Mammary epithelial cell (primary cell): ENCODE results near the gene WDR37.

Experiments used
- EZH2 ChIP-seq: IDR thresholded peaks from 2 replicates; pipeline ENCODE4 v1.6.1; 2012; ENCODE audit warnings: low read length, inconsistent platforms, borderline replicate concordance
- TF ChIP-seq, protein P1 (sequence below), 2 donors: IDR thresholded peaks in 1 of 2; conservative IDR thresholded peaks in 1 of 2; 2 replicates each; pipeline ENCODE4 v1.5.1; 2011 to 2012; ENCODE audit warnings: inconsistent platforms in 2 of 2, low read length in 2 of 2, mild to moderate bottlenecking in 2 of 2, control low read depth in 1 of 2, low read depth in 1 of 2; ENCODE audit not compliant: insufficient read depth in 1 of 2; ENCODE audit errors: extremely low read depth in 1 of 2

DNA sequence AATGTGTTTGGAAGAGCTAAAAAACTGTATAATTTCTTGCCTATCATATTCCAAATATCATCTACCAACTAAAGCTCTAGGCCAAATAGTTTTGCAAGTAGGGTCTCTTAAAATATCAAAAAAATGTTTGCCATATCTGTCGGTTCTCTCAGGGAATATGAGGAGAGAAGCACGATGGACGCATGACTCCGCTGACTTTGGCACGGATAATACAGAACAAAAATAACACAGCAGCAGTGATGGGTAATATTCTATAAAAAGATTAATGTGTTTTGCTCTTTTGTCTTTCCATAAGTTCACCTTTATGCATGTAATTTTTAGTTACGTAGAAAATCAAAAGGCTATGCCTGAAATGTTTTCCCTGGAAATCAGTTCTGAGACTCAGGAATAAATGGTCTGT is 29.6 kb upstream of the WDR37 start:
- TF ChIP-seq, protein P1, sequence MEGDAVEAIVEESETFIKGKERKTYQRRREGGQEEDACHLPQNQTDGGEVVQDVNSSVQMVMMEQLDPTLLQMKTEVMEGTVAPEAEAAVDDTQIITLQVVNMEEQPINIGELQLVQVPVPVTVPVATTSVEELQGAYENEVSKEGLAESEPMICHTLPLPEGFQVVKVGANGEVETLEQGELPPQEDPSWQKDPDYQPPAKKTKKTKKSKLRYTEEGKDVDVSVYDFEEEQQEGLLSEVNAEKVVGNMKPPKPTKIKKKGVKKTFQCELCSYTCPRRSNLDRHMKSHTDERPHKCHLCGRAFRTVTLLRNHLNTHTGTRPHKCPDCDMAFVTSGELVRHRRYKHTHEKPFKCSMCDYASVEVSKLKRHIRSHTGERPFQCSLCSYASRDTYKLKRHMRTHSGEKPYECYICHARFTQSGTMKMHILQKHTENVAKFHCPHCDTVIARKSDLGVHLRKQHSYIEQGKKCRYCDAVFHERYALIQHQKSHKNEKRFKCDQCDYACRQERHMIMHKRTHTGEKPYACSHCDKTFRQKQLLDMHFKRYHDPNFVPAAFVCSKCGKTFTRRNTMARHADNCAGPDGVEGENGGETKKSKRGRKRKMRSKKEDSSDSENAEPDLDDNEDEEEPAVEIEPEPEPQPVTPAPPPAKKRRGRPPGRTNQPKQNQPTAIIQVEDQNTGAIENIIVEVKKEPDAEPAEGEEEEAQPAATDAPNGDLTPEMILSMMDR (conservative IDR thresholded peaks at IDR 0.05 in 1 of 2, IDR thresholded peaks at IDR 0.05 in 1 of 2; ENCODE audit: extremely low read depth in 1 of 2, insufficient read depth in 1 of 2, low read depth in 1 of 2, low read length in 2 of 2): no peak
- TF ChIP-seq EZH2: no peak
